Upper lobe of left lung (tissue), 6 donors: ENCODE data around the gene YLPM1. TPM values are rescaled to one million over a fixed set of nuclear protein-coding genes. Genes with fewer than 3 reads are reported as not detected.

Experiments used
- ATAC-seq, 2 donors: fragments of 200-7000 bp; cut with Tn5 transposase; one replicate each; pipeline ENCODE4 v1.9.1; 2022; ENCODE audit warnings: mild to moderate bottlenecking in 2 of 2, moderate library complexity in 2 of 2; ENCODE audit not compliant: low FRiP score in 2 of 2
- DNase-seq, 2 donors: peaks; one replicate each; pipeline ENCODE4 v3.0.0-alpha.2; 2019 to 2020
- H3K27ac ChIP-seq, 4 donors: fragments of 200-600 bp; sonication (generic); one replicate each; pipeline ENCODE4 v1.5.1; 2016 to 2019
- H3K27me3 ChIP-seq, 4 donors: fragments of 200-600 bp; sonication (generic); one replicate each; pipeline ENCODE4 v1.5.1; 2017 to 2019
- H3K36me3 ChIP-seq, 4 donors: fragments of 200-600 bp; sonication (generic); one replicate each; pipeline ENCODE4 v1.5.1; 2016 to 2019
- H3K4me1 ChIP-seq, 4 donors: fragments of 200-600 bp; sonication (generic); one replicate each; pipeline ENCODE4 v1.5.1; 2018 to 2019
- H3K4me3 ChIP-seq, 4 donors: fragments of 200-600 bp; sonication (generic); one replicate each; pipeline ENCODE4 v1.5.1; 2017 to 2019; ENCODE audit warnings: mild to moderate bottlenecking in 2 of 4, moderate library complexity in 1 of 4
- H3K9me3 ChIP-seq, 4 donors: fragments of 200-600 bp; sonication (generic); one replicate each; pipeline ENCODE4 v1.5.1; 2018 to 2019
- CTCF ChIP-seq, 6 experiments: fragments of 450-650 bp in 4 of 6; fragments of 200-600 bp in 2 of 6; sonication (generic) in 2 of 6; IDR thresholded peaks; one replicate each; pipeline ENCODE4 v1.5.1; 2016 to 2019; ENCODE audit warnings: antibody characterized with exemption in 6 of 6
- EP300 ChIP-seq, 4 donors: sonication (generic); formaldehyde crosslinking; IDR thresholded peaks; one replicate each; pipeline ENCODE4 v1.5.1; 2017; ENCODE audit warnings: antibody characterized with exemption in 4 of 4, control low read depth in 2 of 4
- POLR2A ChIP-seq, 4 donors: fragments of 450-650 bp; IDR thresholded peaks; one replicate each; pipeline ENCODE4 v1.5.1; 2016 to 2017; ENCODE audit warnings: antibody characterized with exemption in 4 of 4, mild to moderate bottlenecking in 2 of 4
- POLR2AphosphoS5 ChIP-seq, 2 donors: sonication (generic); formaldehyde crosslinking; IDR thresholded peaks; one replicate each; pipeline ENCODE4 v1.5.1; 2017; ENCODE audit warnings: antibody characterized with exemption in 2 of 2
- WGBS, 2 donors: methylation state at CpG; one replicate each; pipeline ENCODE4 v1.1.5; 2017 to 2018; 5-methylcytosine and 5-hydroxymethylcytosine counted together
- total RNA-seq, 6 donors: library from RNA; depleted of rRNA in 4 of 6; stranded (reverse); fragments of >200 nt in 4 of 6; gene quantifications; one replicate each; pipeline versions ENCODE4 v1.1.0 to v1.2.1, GENCODE V29; 2016 to 2021
- donor health status: DM: no; HTN: no; CAD: no; lungs with moderate emphysema.
- donor health status: DM: no; HTN: yes; CAD: no; lungs with severe emphysema.

The YLPM1 gene
- total RNA-seq: 10 to 100 TPM; 38.8 to 85.9 (median 45.6) TPM

GRCh38 chr14:74762917-74763802 lies at the start of gene YLPM1:
TSS of gene YLPM1 (plus strand) at chr14:74763316. CDS start at chr14:74763490, 174 bp downstream.
- H3K27ac ChIP-seq: peak within 1 kb of the TSS; percentile 93 to 96 (median 94)
- no peaks in the 10 kb centered on the region for H3K9me3 ChIP-seq
- H3K36me3 ChIP-seq: no peaks in the 10 kb centered on the region
- TF ChIP-seq POLR2A (IDR thresholded peaks at IDR 0.05) (peak; percentile 64 to 94 (median 78)), CTCF (IDR thresholded peaks at IDR 0.05) (peak; percentile 33 to 86 (median 47)), EP300 (IDR thresholded peaks at IDR 0.05) (no peak), POLR2AphosphoS5 (IDR thresholded peaks at IDR 0.05) (peak; percentile 92 to 95)
- 0% methylated on average over 23 to 57 of the region's 76 CpGs for WGBS, 2 donors
- H3K4me1 ChIP-seq: peaks cover 24 to 52% (median 37%) of the 10 kb centered on the region in 4 donors
- peak; percentile 95 to 98 for DNase-seq
- ATAC-seq: peak; percentile 99
- no peaks in the 10 kb centered on the region for H3K27me3 ChIP-seq
- peak within 1 kb of the TSS; percentile 90 to 98 (median 96) for H3K4me3 ChIP-seq

- Histone ChIP-seq H3K27me3 (no peaks in the 10 kb centered on the region), H3K4me1 (peaks cover 12 to 36% (median 28%) of the 10 kb centered on the region in 4 donors), H3K4me3 (peak overlapping the region; percentile 79 to 88 (median 84)), H3K27ac (peak overlapping the region; percentile 86 to 93 (median 90)), H3K9me3 (no peaks in the 10 kb centered on the region), H3K36me3 (peaks cover 7 to 32% (median 12%) of the 10 kb centered on the region in 4 donors)
- TF ChIP-seq POLR2A (IDR thresholded peaks at IDR 0.05) (no peak), EP300 (IDR thresholded peaks at IDR 0.05) (no peak), CTCF (IDR thresholded peaks at IDR 0.05) (no peak), POLR2AphosphoS5 (IDR thresholded peaks at IDR 0.05) (no peak)
- ATAC-seq: no peak
- DNase-seq: no peak
- 18 to 22% methylated on average over 6 of the region's 6 CpGs for WGBS, 2 donors
These were observed 49.8 kb upstream of the YLPM1 start for GRCh38 chr14:74713395-74713735.

- no peak for ATAC-seq
- TF ChIP-seq CTCF (IDR thresholded peaks at IDR 0.05): no peak
- no peak for TF ChIP-seq POLR2AphosphoS5 (IDR thresholded peaks at IDR 0.05)
- no peak for TF ChIP-seq EP300 (IDR thresholded peaks at IDR 0.05)
- no peak for TF ChIP-seq POLR2A (IDR thresholded peaks at IDR 0.05)
- Histone ChIP-seq H3K27me3 (no peaks in the 10 kb centered on the region), H3K9me3 (no peaks in the 10 kb centered on the region), H3K27ac (no peak overlapping the region), H3K4me3 (no peak overlapping the region), H3K36me3 (peaks cover 7 to 87% (median 35%) of the 10 kb centered on the region in 4 donors), H3K4me1 (no peaks in the 10 kb centered on the region)
- DNase-seq: no peak
These were observed 42.6 kb upstream of the YLPM1 start for GRCh38 chr14:74720526-74720925.

GRCh38 chr14:74723134-74723533 lies 40.0 kb upstream of the YLPM1 start:
- ATAC-seq: no peak
- WGBS, 2 donors: 73 to 80% methylated on average over 3 of the region's 3 CpGs

More at GRCh38 chr14:74723134-74723533, 40.0 kb upstream of the YLPM1 start:
- Histone ChIP-seq H3K27ac (no peak overlapping the region), H3K9me3 (no peaks in the 10 kb centered on the region), H3K27me3 (no peaks in the 10 kb centered on the region), H3K4me3 (no peak overlapping the region), H3K4me1 (no peaks in the 10 kb centered on the region), H3K36me3 (peaks cover 0 to 71% (median 25%) of the 10 kb centered on the region in 4 donors)
- no peak for DNase-seq
- TF ChIP-seq EP300 (IDR thresholded peaks at IDR 0.05) (no peak), CTCF (IDR thresholded peaks at IDR 0.05) (no peak), POLR2A (IDR thresholded peaks at IDR 0.05) (no peak), POLR2AphosphoS5 (IDR thresholded peaks at IDR 0.05) (no peak)
